ENCODE data around the gene ARHGEF11. TPM values are rescaled to one million over a fixed set of nuclear protein-coding genes. Genes with fewer than 3 reads are reported as not detected.

ARHGEF11 gene
- total RNA-seq, 2 donors from 2014 or later: 35.2 to 43.3 TPM

DNA sequence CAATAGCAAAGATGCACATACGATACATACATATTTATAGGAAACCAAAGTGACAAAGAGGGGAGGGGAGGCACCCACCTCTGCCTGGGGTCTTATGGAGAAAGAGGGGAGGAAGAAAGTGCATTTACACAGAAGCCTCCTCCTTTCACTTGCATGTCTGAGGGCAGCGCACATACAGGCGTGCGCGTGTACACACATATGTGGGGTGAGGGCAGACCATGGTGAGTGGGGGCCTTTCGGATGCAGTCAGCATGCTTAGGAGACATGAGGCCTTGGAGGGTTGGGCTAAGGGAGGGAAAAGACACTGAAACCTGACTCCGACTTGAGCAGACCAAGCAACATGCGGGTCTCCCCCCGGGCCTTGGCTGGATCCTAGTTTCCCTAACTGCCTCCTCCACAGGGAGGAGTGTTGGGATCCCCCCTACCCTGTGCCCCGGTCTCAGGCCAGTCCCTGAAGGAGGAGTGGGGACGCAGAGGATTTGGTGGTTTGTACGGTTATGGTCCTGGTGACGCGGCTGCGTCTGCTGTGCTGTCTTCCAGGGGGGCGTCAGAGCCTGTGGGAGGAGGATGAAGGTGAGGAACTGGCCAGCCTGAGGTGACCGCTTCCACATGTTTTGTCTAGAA is 109.9 kb downstream of the ARHGEF11 start:
- Histone ChIP-seq H3K4me3 (no peak overlapping the region), H3K4me1 (no peaks in the 10 kb centered on the region), H3K27ac (no peak overlapping the region), H3K36me3 (peaks cover 4% of the 10 kb centered on the region), H3K9ac (ENCODE audit: low read depth in 2 of 2, low read length in 2 of 2) (no peak overlapping the region), H3K27me3 (no peaks in the 10 kb centered on the region), H3K9me3 (no peaks in the 10 kb centered on the region)
- intact Hi-C loops (cut with DNase I): no loop called here
- DNase-seq: no peak
- TF ChIP-seq, protein P1, sequence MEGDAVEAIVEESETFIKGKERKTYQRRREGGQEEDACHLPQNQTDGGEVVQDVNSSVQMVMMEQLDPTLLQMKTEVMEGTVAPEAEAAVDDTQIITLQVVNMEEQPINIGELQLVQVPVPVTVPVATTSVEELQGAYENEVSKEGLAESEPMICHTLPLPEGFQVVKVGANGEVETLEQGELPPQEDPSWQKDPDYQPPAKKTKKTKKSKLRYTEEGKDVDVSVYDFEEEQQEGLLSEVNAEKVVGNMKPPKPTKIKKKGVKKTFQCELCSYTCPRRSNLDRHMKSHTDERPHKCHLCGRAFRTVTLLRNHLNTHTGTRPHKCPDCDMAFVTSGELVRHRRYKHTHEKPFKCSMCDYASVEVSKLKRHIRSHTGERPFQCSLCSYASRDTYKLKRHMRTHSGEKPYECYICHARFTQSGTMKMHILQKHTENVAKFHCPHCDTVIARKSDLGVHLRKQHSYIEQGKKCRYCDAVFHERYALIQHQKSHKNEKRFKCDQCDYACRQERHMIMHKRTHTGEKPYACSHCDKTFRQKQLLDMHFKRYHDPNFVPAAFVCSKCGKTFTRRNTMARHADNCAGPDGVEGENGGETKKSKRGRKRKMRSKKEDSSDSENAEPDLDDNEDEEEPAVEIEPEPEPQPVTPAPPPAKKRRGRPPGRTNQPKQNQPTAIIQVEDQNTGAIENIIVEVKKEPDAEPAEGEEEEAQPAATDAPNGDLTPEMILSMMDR (IDR thresholded peaks at IDR 0.05): no peak

DNA sequence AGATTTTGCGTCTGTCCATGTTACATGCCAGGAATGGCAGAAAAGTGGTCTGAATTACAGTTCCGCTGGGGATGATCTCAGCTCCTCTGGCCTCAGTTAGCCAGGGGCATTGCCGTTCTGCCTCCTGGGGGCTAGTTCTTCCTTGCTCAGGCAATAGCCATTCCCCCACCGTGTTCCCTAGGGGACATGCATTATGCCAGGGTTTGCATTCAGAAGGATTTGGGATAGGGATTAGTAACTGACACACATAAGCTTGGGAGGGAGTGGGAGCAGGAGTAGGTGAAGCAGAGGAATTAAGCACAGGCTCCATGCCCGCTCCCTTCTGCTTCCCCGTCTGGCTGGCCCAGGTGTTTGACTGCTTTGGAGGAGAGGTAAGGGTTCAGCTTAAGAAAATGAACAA is 112.4 kb downstream of the ARHGEF11 start:
- intact Hi-C loops (cut with DNase I): no loop called here
- TF ChIP-seq, protein P1 (IDR thresholded peaks at IDR 0.05): no peak
- Histone ChIP-seq H3K36me3 (no peaks in the 10 kb centered on the region), H3K27me3 (no peaks in the 10 kb centered on the region), H3K27ac (no peak overlapping the region), H3K9ac (ENCODE audit: low read depth in 2 of 2, low read length in 2 of 2) (no peak overlapping the region), H3K4me3 (no peak overlapping the region), H3K4me1 (no peaks in the 10 kb centered on the region), H3K9me3 (no peaks in the 10 kb centered on the region)
- DNase-seq: no peak

DNA sequence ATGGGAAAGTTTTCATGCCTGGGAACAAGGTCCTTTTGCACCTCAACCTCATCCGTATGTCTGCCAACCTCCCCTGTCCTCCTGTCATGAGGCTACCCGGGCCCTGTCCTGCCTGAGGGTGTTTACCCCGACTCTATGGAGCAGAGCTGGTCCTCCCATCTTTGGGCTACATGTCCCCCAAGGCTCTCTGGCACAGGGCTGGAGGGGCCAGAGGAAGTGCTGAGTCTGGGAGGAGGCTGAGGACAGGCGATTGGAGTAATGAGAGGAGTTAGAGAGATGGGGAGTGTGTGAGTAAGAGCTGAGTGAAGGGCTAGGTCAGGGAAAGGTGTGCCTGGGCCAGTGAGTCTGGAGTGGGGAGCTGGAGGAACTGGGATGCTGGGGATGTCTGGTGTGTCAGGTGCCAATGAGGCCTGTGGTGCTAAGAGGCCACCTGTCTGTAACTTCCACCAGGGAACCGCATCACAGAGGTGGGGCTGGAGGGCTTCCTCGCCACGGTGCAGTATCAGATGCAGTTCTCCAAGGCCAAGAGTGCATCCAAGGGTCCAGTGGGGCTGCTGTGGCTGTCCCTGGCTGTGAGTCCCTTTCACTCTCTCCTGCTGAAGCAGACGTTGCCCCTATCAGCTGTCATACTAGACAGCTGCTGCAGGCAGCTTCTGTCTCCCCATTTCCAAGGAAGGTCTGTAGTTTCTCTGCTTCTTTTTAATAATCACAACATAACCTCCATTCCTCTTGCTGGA is 113.4 kb downstream of the ARHGEF11 start:
- intact Hi-C loops (cut with DNase I): no loop called here
- Histone ChIP-seq H3K27me3 (peaks cover 5% of the 10 kb centered on the region), H3K9ac (ENCODE audit: low read depth in 2 of 2, low read length in 2 of 2) (no peak overlapping the region), H3K4me1 (no peaks in the 10 kb centered on the region), H3K4me3 (no peak overlapping the region), H3K9me3 (no peaks in the 10 kb centered on the region), H3K27ac (no peak overlapping the region), H3K36me3 (no peaks in the 10 kb centered on the region)
- TF ChIP-seq, protein P1 (IDR thresholded peaks at IDR 0.05): no peak
- no peak for DNase-seq

DNA sequence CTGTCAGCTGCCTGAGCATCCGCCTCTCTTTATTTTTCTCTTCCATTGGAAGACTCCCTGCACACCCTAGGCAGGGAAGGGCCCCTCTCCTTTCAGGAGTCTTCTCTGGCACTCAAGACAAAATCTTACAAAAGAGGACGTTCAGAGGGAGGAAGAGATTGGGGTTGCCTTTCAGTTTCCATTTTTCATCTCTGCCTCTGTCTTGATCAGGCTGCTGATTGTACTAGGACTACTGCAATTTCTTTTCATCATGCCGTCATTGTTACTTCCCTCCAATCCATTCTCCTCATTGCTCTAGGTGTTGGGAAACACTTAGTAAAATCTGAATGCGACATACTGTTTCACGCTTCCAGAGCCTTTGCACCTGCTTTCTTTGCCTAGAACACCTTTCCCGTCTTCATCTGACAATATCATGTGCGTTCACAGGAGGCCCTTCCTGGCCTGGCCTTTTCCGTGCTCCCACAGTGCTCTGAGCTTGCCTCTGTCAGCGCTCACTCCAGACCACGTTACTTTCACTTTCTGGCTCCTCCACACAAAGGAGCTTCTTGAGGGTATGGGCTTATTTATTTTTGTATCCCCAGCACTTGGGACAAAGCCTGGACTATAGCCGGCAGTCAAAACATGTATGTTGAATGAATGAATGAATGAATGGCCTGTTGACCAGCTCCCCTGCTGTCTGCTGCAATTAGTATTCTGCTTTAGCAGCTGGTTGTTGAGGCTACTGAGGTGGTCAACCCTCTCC is 114.2 kb downstream of the ARHGEF11 start:
- H3K4me3 ChIP-seq: no peak overlapping the region
- TF ChIP-seq, protein P1 (IDR thresholded peaks at IDR 0.05): no peak
- no peak for DNase-seq
- intact Hi-C loops (cut with DNase I): no loop called here
- no peak overlapping the region for H3K9ac ChIP-seq (ENCODE audit: low read depth in 2 of 2, low read length in 2 of 2)
- no peak overlapping the region for H3K27ac ChIP-seq
- no peaks in the 10 kb centered on the region for H3K9me3 ChIP-seq
- no peaks in the 10 kb centered on the region for H3K36me3 ChIP-seq
- H3K4me1 ChIP-seq: no peaks in the 10 kb centered on the region
- H3K27me3 ChIP-seq: peaks cover 11% of the 10 kb centered on the region

DNA sequence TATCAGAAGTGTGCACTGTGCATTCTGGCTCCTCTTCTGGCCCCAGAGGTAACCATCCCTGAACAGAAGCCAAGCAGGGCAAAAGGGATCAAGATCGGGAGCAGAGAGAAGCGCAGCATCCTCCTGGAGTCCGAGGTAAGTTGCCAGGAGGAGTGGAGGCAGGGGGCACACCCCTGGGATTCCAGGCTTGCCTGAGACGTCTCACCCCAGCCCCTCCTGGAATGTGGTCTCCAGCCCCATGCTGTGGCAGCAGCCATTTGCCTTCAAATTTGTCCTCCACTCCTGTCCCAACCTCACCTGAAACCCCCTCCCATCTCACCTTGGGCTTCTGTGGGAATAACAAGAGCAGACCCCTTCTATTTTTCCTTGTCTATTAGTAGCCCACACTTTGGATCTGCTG is 115.1 kb downstream of the ARHGEF11 start:
- Histone ChIP-seq H3K9ac (ENCODE audit: low read depth in 2 of 2, low read length in 2 of 2) (no peak overlapping the region), H3K27me3 (peaks cover 18% of the 10 kb centered on the region), H3K4me3 (no peak overlapping the region), H3K4me1 (no peaks in the 10 kb centered on the region), H3K36me3 (no peaks in the 10 kb centered on the region), H3K27ac (no peak overlapping the region), H3K9me3 (no peaks in the 10 kb centered on the region)
- TF ChIP-seq, protein P1 (IDR thresholded peaks at IDR 0.05): no peak
- intact Hi-C loops (cut with DNase I): no loop called here
- no peak for DNase-seq

Data from colonic mucosa (tissue), 4 donors.